Neural cell (in vitro differentiated cells): ENCODE results near the gene JMJD1C.

Source experiments
- CTCF ChIP-seq: fragments of 450-650 bp; IDR thresholded peaks from 2 replicates; pipeline ENCODE4 v1.5.1; 2014; ENCODE audit warnings: antibody characterized with exemption, mild to moderate bottlenecking, moderate library complexity; ENCODE audit not compliant: poor library complexity, severe bottlenecking
- EP300 ChIP-seq: fragments of 450-650 bp; conservative IDR thresholded peaks from 2 replicates; pipeline ENCODE4 v1.6.1; 2014; ENCODE audit warnings: antibody characterized with exemption, mild to moderate bottlenecking, moderate library complexity; ENCODE audit not compliant: poor library complexity, severe bottlenecking
- EZH2 ChIP-seq: fragments of 200-600, 300-800 bp; shearing (Covaris generic), sonication (generic); IDR thresholded peaks from 2 replicates; pipeline ENCODE4 v1.6.1; 2014; ENCODE audit warnings: antibody characterized with exemption, low read length, borderline replicate concordance, mild to moderate bottlenecking; ENCODE audit not compliant: insufficient read depth, poor library complexity, severe bottlenecking
- MXI1 ChIP-seq: fragments of 450-650 bp; conservative IDR thresholded peaks from 2 replicates; pipeline ENCODE4 v1.6.1; 2014; ENCODE audit warnings: antibody characterized with exemption, mild to moderate bottlenecking; ENCODE audit not compliant: poor library complexity, severe bottlenecking
- POLR2AphosphoS5 ChIP-seq: IDR thresholded peaks from 2 replicates; pipeline ENCODE4 v1.6.1; 2012
- RAD21 ChIP-seq: fragments of 450-650 bp; conservative IDR thresholded peaks from 2 replicates; pipeline ENCODE4 v1.6.1; 2014; ENCODE audit warnings: antibody characterized with exemption, mild to moderate bottlenecking, moderate library complexity

DNA sequence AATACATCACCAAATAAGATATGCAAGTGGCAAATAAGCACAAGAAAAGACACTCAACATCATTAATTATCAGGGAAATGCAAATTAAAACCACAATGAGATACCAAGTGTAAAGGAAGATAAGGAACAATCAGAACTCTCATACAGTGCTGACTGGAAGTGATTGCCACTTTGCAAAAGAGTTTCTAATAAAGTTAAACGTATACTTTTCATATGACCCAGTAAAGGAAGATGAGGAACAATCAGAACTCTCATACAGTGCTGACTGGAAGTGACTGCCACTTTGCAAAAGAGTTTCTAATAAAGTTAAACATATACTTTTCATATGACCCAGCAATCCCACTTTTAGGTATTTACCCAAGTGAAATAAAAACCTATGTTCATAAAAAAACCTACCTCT lies 12.2 kb upstream of the JMJD1C start:
- TF ChIP-seq CTCF (no peak), EP300 (no peak), MXI1 (no peak), POLR2AphosphoS5 (no peak), EZH2 (no peak), RAD21 (no peak)
